ENCODE results near the gene SH3GL1.

Gene SH3GL1

GRCh38 chr19:4409123-4409933 is 9.0 kb upstream of the SH3GL1 start:
- no peak for TF ChIP-seq CTCF (IDR thresholded peaks at IDR 0.05; ENCODE audit: low read depth, low read length, missing control alignments)
- H3K4me3 ChIP-seq (replicated peaks; ENCODE audit: low read depth, low read length): no peak overlapping the region
- no peak for DNase-seq (ENCODE audit: extremely low read depth, low read depth)

DNA sequence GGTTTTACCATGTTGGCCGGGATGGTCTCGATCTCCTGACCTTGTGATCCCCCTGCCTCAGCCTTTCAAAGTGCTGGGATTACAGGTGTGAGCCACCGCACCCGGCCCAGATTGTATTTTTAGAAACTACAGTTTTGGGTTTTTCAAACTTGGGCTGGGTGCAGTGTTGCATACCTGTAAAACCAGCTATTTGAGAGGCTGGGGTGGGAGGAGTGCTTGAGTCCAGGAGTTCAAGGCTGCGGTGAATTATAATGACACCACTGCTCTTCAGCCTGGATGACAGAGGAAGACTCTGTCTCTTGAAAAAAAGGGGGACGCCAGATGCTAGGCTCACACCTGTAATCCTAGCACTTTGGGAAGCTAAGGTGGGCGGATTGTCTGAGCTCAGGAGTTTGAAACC is 6.3 kb upstream of the SH3GL1 start:
- DNase-seq (ENCODE audit: extremely low read depth, low read depth): no peak
- no peak overlapping the region for H3K4me3 ChIP-seq (replicated peaks; ENCODE audit: low read depth, low read length)
- no peak for TF ChIP-seq CTCF (IDR thresholded peaks at IDR 0.05; ENCODE audit: low read depth, low read length, missing control alignments)

GRCh38 chr19:4405977-4406376 is 5.6 kb upstream of the SH3GL1 start:
- DNase-seq (ENCODE audit: extremely low read depth, low read depth): no peak
- no peak for TF ChIP-seq CTCF (IDR thresholded peaks at IDR 0.05; ENCODE audit: low read depth, low read length, missing control alignments)
- H3K4me3 ChIP-seq (replicated peaks; ENCODE audit: low read depth, low read length): no peak overlapping the region

DNA sequence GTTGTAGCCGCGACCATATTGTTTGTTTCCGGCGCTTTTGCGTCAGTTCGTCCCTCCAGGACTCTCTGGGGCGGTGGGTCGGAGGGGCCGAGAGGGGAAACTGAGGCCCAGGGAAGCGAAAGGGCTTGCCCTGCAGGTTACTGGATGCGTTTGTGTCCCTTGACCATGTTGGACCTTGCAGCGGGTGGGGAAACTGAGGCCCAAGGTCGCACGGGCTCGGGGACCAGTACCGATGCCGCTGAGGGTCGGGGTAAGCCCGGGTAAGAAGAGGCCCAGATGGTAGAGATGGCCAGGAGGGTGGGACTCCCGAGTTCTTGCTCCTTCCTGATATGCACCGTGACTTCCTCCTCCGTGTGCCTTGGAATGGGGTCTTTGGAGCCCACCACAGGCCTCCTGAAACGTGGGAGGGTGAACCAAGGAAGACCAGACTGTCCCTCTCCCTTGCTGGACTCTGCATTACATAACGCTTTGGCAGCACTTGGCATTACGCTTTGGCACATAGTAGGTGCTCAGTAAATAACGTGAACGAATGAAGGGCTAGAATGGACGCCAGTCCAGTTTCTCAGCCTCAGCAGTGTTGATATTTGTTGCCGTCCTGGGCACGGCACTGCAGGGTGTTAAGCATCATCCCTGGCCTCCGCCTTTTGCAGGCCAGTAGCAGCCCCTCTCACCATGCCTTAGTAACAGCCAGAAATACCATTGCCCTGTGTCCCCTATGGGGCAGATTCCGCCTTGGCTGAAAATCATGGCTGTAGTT is 2.8 kb upstream of the SH3GL1 start:
- no peak for TF ChIP-seq CTCF (IDR thresholded peaks at IDR 0.05; ENCODE audit: low read depth, low read length, missing control alignments)
- H3K4me3 ChIP-seq (replicated peaks; ENCODE audit: low read depth, low read length): peak overlapping the region; percentile 95
- DNase-seq (ENCODE audit: extremely low read depth, low read depth): no peak

DNA sequence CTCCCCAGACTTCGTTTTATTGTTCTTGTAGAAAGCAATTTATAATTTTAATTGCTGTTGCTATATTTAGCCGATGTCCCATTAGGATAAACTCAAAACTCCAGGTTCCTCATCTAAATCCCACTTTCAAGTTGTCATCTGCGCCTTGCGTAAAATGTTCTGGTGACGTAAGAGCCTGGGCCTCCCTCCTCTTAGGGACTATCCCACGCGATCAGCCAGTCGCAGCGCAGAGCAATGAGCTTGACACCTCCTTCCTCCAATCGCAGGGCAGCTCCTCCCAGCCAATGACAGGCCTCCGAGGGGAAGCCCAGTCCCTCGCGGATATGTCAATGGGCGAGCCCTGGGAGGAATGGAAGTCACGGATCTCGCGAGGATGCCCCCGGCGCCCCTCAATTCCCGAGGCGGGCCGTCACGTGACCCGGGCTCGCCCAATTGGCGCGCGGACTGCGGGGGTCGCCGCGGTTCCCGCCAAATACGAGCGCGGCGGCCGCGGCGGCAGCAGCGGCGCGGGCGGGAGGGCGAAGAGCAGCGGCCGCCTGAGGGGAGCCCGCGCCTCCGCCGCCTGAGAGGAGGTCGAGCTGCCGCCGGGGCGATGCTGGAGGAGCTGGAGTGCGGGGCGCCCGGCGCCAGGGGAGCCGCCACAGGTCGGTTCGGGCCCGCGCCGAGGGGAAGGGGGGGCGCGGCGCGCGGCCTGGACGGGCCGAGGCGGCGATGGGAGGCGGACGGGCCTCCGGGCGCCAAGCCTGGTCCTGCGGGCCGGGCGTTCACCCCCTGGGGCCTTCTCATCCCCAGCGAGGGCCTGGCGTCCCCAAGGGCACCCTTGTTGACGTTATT is 2.0 kb upstream of the SH3GL1 start, which contains the start of gene CHAF1A:
CHAF1A (plus strand) TSS at position 470 of the 834 bp plus-strand sequence; CDS start at position 593, 123 bp downstream.
- peak within 1 kb of the TSS; percentile 95 for H3K4me3 ChIP-seq (replicated peaks; ENCODE audit: low read depth, low read length)
- no peak for TF ChIP-seq CTCF (IDR thresholded peaks at IDR 0.05; ENCODE audit: low read depth, low read length, missing control alignments)
- peak; percentile 100 for DNase-seq (ENCODE audit: extremely low read depth, low read depth)

- TF ChIP-seq CTCF (IDR thresholded peaks at IDR 0.05; ENCODE audit: low read depth, low read length, missing control alignments): no peak
- no peak for DNase-seq (ENCODE audit: extremely low read depth, low read depth)
- peak overlapping the region; percentile 95 for H3K4me3 ChIP-seq (replicated peaks; ENCODE audit: low read depth, low read length)
These were observed 1.4 kb upstream of the SH3GL1 start for GRCh38 chr19:4401769-4402170.

All from HFF-Myc (cell line).